ENCODE measurements around the gene SMIM34.

GRCh38 chr21:34372321-34372720 lies 51.4 kb downstream of the SMIM34 start:
- no peak for TF ChIP-seq CTCF (IDR thresholded peaks at IDR 0.05)
- no peak for TF ChIP-seq POLR2A (IDR thresholded peaks at IDR 0.05)
- peak in 1 of 3 donors; percentile 44 for TF ChIP-seq POLR2AphosphoS5 (IDR thresholded peaks at IDR 0.05)

Data from stomach (tissue), 4 donors.